ENCODE data around the gene TEDDM1. TPM values are rescaled to one million over a fixed set of nuclear protein-coding genes. Genes with fewer than 3 reads are reported as not detected.
A peak's percentile ranks its signal among the peaks of the same experiment; 100 is the strongest.

Gene TEDDM1
- total and polyA plus RNA-seq, 10 of the 15 experiments (the other 5 are each of a cell fraction or from before 2014, with no cell fraction given), result 0.11 TPM; not detected in 9

DNA sequence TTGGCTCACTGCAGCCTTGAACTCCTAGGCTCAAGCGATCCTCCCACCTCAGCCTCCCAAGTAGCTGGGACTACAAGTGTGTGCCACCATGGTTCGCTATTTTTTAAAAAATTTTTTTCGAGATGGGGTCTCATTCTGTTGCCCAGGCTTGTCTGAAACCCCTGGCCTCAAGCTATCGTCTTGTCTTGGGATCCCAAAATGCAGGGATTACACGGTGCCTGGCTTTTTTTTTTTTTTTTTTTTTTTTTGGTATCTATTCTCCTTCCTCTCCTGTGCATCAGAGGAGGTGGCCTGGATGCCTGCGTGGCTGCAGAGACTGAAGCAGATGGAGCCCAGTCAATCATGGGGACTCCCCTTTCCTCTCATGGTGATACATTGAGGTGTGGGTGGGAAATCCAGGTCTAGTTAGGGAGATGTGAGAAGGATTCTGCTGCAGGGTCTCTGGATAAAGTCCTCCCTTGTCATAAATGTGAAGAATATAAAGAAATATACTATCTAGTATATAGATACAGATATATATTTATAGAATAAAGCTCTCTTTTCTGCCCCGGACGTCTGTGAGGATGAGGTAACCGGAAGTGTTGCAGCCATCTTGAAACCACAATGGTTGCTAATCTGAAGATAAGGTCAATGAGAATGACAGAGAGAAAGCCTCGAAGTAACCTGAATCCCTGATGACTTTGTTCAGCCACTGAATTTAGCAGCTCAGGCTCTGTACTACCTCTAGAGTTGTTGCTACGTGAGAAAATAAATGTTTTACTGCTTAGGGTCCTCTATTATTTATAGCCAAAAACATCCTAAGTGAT lies 30.0 kb upstream of the TEDDM1 start:
- peak; percentile 52 for ATAC-seq
- ChIA-PET SMC1A (ENCODE audit: uncharacterized antibody, unreplicated experiment) (interaction anchor here (0.7 to 1.0 kb wide), 3 partner anchors 19 to 357 kb away, joined by 3 to 4 read pairs (median 3); no protein-coding TSS in a partner anchor), POLR2A (interaction anchor here (0.6 kb wide), 1 partner anchor 1177 kb away, joined by 10 read pairs; no protein-coding TSS in a partner anchor), RAD21 (ENCODE audit: unreplicated experiment) (interaction anchor here (0.6 to 1.8 kb wide), 4 partner anchors 35 to 336 kb away, joined by 3 to 5 read pairs (median 4); no protein-coding TSS in a partner anchor), CTCF (interaction anchor here (2.0 kb wide), 1 partner anchor 14 kb away, joined by 6 read pairs; no protein-coding TSS in a partner anchor)
- intact Hi-C loops (cut with micrococcal nuclease; ENCODE audit: unreplicated experiment) (no loop called here), in situ Hi-C loops (cut with MboI) (no loop called here)
- Histone ChIP-seq H2AFZ (ENCODE audit: control insufficient read depth, low read depth, low read length) (peak overlapping the region; percentile 53), H4K20me1 (ENCODE audit: control insufficient read depth, insufficient read depth) (no peaks in the 10 kb centered on the region), H3K79me2 (ENCODE audit: control insufficient read depth, insufficient read depth, low read length) (no peaks in the 10 kb centered on the region), H3K4me2 (ENCODE audit: control insufficient read depth, insufficient read depth) (peak overlapping the region; percentile 13), H3K4me3 (no peak overlapping the region), H3K4me1 (ENCODE audit: control insufficient read depth, insufficient read depth, low read length) (peaks cover 34% of the 10 kb centered on the region), H3K9ac (ENCODE audit: control insufficient read depth, insufficient read depth, low read length) (no peak overlapping the region), H3K27ac (ENCODE audit: control insufficient read depth, insufficient read depth) (peak overlapping the region; percentile 48), H3K36me3 (ENCODE audit: control insufficient read depth in 2 of 2, insufficient read depth in 2 of 2, low read length in 1 of 2) (no peaks in the 10 kb centered on the region), H3K9me3 (replicated peaks; ENCODE audit: control insufficient read depth, insufficient read depth, low read length) (no peaks in the 10 kb centered on the region), H3K27me3 (replicated peaks in 1 of 2; ENCODE audit: control insufficient read depth in 2 of 2, insufficient read depth in 2 of 2, low read length in 1 of 2) (no peaks in the 10 kb centered on the region)
- no peak for FAIRE-seq
- BruUV-seq (replicated peaks), result no TSS peak
- DNase-seq (ENCODE audit: low read depth, low spot score), result peak; percentile 50
- WGBS (ENCODE audit: insufficient coverage, insufficient replicate concordance, low lambda C conversion rate, missing lambda C conversion rate), result 34% methylated on average over 11 of the region's 11 CpGs
- TF ChIP-seq LARP7 (IDR thresholded peaks at IDR 0.05), result no peak
- TF ChIP-seq JUNB (IDR thresholded peaks at IDR 0.05), result peak; percentile 70
- TF ChIP-seq ZNF384 (IDR thresholded peaks at IDR 0.05; ENCODE audit: borderline replicate concordance, low read depth, low read length), result peak; percentile 52; the same call in 1 of the 2 replicates
- TF ChIP-seq CEBPB (IDR thresholded peaks at IDR 0.05; ENCODE audit: borderline replicate concordance in 1 of 2, low read depth in 2 of 2, low read length in 2 of 2), result no peak
- TF ChIP-seq MYB (IDR thresholded peaks at IDR 0.05; ENCODE audit: borderline replicate concordance, low read depth, low read length), result no peak
- no peak for TF ChIP-seq SPI1 (IDR thresholded peaks at IDR 0.05; ENCODE audit: borderline replicate concordance, insufficient read depth, low read depth, low read length)
- no peak for TF ChIP-seq SREBF2 (IDR thresholded peaks at IDR 0.05; ENCODE audit: low read length)
- peak; percentile 89 for TF ChIP-seq NFIC (IDR thresholded peaks at IDR 0.05; ENCODE audit: low read depth, low read length)
- TF ChIP-seq, protein P1, sequence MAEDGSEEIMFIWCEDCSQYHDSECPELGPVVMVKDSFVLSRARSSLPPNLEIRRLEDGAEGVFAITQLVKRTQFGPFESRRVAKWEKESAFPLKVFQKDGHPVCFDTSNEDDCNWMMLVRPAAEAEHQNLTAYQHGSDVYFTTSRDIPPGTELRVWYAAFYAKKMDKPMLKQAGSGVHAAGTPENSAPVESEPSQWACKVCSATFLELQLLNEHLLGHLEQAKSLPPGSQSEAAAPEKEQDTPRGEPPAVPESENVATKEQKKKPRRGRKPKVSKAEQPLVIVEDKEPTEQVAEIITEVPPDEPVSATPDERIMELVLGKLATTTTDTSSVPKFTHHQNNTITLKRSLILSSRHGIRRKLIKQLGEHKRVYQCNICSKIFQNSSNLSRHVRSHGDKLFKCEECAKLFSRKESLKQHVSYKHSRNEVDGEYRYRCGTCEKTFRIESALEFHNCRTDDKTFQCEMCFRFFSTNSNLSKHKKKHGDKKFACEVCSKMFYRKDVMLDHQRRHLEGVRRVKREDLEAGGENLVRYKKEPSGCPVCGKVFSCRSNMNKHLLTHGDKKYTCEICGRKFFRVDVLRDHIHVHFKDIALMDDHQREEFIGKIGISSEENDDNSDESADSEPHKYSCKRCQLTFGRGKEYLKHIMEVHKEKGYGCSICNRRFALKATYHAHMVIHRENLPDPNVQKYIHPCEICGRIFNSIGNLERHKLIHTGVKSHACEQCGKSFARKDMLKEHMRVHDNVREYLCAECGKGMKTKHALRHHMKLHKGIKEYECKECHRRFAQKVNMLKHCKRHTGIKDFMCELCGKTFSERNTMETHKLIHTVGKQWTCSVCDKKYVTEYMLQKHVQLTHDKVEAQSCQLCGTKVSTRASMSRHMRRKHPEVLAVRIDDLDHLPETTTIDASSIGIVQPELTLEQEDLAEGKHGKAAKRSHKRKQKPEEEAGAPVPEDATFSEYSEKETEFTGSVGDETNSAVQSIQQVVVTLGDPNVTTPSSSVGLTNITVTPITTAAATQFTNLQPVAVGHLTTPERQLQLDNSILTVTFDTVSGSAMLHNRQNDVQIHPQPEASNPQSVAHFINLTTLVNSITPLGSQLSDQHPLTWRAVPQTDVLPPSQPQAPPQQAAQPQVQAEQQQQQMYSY (CRISPR knock-in tag; IDR thresholded peaks at IDR 0.05), result no peak
- TF ChIP-seq, protein P2, sequence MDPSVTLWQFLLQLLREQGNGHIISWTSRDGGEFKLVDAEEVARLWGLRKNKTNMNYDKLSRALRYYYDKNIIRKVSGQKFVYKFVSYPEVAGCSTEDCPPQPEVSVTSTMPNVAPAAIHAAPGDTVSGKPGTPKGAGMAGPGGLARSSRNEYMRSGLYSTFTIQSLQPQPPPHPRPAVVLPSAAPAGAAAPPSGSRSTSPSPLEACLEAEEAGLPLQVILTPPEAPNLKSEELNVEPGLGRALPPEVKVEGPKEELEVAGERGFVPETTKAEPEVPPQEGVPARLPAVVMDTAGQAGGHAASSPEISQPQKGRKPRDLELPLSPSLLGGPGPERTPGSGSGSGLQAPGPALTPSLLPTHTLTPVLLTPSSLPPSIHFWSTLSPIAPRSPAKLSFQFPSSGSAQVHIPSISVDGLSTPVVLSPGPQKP (IDR thresholded peaks at IDR 0.05; ENCODE audit: low read depth, low read length), result peak; percentile 85
- TF ChIP-seq, protein P3, sequence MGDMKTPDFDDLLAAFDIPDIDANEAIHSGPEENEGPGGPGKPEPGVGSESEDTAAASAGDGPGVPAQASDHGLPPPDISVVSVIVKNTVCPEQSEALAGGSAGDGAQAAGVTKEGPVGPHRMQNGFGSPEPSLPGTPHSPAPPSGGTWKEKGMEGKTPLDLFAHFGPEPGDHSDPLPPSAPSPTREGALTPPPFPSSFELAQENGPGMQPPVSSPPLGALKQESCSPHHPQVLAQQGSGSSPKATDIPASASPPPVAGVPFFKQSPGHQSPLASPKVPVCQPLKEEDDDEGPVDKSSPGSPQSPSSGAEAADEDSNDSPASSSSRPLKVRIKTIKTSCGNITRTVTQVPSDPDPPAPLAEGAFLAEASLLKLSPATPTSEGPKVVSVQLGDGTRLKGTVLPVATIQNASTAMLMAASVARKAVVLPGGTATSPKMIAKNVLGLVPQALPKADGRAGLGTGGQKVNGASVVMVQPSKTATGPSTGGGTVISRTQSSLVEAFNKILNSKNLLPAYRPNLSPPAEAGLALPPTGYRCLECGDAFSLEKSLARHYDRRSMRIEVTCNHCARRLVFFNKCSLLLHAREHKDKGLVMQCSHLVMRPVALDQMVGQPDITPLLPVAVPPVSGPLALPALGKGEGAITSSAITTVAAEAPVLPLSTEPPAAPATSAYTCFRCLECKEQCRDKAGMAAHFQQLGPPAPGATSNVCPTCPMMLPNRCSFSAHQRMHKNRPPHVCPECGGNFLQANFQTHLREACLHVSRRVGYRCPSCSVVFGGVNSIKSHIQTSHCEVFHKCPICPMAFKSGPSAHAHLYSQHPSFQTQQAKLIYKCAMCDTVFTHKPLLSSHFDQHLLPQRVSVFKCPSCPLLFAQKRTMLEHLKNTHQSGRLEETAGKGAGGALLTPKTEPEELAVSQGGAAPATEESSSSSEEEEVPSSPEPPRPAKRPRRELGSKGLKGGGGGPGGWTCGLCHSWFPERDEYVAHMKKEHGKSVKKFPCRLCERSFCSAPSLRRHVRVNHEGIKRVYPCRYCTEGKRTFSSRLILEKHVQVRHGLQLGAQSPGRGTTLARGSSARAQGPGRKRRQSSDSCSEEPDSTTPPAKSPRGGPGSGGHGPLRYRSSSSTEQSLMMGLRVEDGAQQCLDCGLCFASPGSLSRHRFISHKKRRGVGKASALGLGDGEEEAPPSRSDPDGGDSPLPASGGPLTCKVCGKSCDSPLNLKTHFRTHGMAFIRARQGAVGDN (IDR thresholded peaks at IDR 0.05), result no peak
- TF ChIP-seq NR2F1 (conservative IDR thresholded peaks at IDR 0.05), result peak; percentile 63
- peak; percentile 98 for TF ChIP-seq RUNX3 (IDR thresholded peaks at IDR 0.05; ENCODE audit: low read length)
- no peak for TF ChIP-seq BRCA1 (IDR thresholded peaks at IDR 0.05; ENCODE audit: low read depth, low read length)
- TF ChIP-seq GATAD2B (conservative IDR thresholded peaks at IDR 0.05; ENCODE audit: low read depth), result no peak
